Measurements from ENCODE around the gene DIAPH2.

GRCh38 chrX:97494756-97495372, 810.2 kb downstream of the DIAPH2 start:
- no peak for TF ChIP-seq EZH2 (IDR thresholded peaks at IDR 0.05; ENCODE audit: borderline replicate concordance, insufficient read depth, low read depth, low read length, poor library complexity, severe bottlenecking)
- TF ChIP-seq CTCF (IDR thresholded peaks at IDR 0.05), result no peak

Measured in B cell (primary cell).